ENCODE data around the gene RBM44. TPM values are rescaled to one million over a fixed set of nuclear protein-coding genes. Genes with fewer than 3 reads are reported as not detected.

Gene RBM44
- total RNA-seq, 2 experiments from 2014 or later: 2.8 to 2.9 TPM

GRCh38 chr2:237820421-237820820 is 21.8 kb downstream of the RBM44 start:
- TF ChIP-seq, protein P1, sequence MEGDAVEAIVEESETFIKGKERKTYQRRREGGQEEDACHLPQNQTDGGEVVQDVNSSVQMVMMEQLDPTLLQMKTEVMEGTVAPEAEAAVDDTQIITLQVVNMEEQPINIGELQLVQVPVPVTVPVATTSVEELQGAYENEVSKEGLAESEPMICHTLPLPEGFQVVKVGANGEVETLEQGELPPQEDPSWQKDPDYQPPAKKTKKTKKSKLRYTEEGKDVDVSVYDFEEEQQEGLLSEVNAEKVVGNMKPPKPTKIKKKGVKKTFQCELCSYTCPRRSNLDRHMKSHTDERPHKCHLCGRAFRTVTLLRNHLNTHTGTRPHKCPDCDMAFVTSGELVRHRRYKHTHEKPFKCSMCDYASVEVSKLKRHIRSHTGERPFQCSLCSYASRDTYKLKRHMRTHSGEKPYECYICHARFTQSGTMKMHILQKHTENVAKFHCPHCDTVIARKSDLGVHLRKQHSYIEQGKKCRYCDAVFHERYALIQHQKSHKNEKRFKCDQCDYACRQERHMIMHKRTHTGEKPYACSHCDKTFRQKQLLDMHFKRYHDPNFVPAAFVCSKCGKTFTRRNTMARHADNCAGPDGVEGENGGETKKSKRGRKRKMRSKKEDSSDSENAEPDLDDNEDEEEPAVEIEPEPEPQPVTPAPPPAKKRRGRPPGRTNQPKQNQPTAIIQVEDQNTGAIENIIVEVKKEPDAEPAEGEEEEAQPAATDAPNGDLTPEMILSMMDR (IDR thresholded peaks at IDR 0.05): no peak
- CTCF ChIA-PET: no interaction called here
- H3K4me3 Mint-ChIP-seq: no peak overlapping the region

GRCh38 chr2:237823544-237823943 is 25.0 kb downstream of the RBM44 start:
- H3K27ac Mint-ChIP-seq: no peak overlapping the region
- H3K4me1 Mint-ChIP-seq (ENCODE audit: low read depth): no peaks in the 10 kb centered on the region
- TF ChIP-seq, protein P1 (IDR thresholded peaks at IDR 0.05): no peak
- no peaks in the 10 kb centered on the region for H3K36me3 ChIP-seq (ENCODE audit: insufficient read depth, low read length)
- no peak overlapping the region for H3K4me3 Mint-ChIP-seq
- DNase-seq (no peak), ATAC-seq (ENCODE audit: poor library complexity) (no peak)
- no peak overlapping the region for H3K4me3 ChIP-seq (ENCODE audit: low read length)
- H3K27me3 Mint-ChIP-seq: no peaks in the 10 kb centered on the region
- intact Hi-C loops (cut with DNase I, micrococcal nuclease): no loop called here
- no peaks in the 10 kb centered on the region for H3K4me1 ChIP-seq (ENCODE audit: insufficient read depth, low read length)
- H3K36me3 Mint-ChIP-seq (ENCODE audit: low read depth): no peaks in the 10 kb centered on the region
- POLR2A ChIA-PET: no interaction called here
- no peaks in the 10 kb centered on the region for H3K9me3 Mint-ChIP-seq
- H3K27me3 ChIP-seq (ENCODE audit: control insufficient read depth in 1 of 2, insufficient read depth in 2 of 2, low read length in 2 of 2): no peaks in the 10 kb centered on the region
- H3K9me3 ChIP-seq (ENCODE audit: control insufficient read depth in 1 of 2, insufficient read depth in 1 of 2, low read length in 2 of 2): no peaks in the 10 kb centered on the region
- no peak overlapping the region for H3K27ac ChIP-seq (ENCODE audit: low read depth in 1 of 2, low read length in 2 of 2)
- CTCF ChIA-PET: no interaction called here

More at GRCh38 chr2:237820421-237820820, 21.8 kb downstream of the RBM44 start:
- Histone ChIP-seq H3K9me3 (ENCODE audit: control insufficient read depth in 1 of 2, insufficient read depth in 1 of 2, low read length in 2 of 2) (no peaks in the 10 kb centered on the region), H3K4me1 (ENCODE audit: insufficient read depth, low read length) (no peaks in the 10 kb centered on the region), H3K27ac (ENCODE audit: low read depth in 1 of 2, low read length in 2 of 2) (no peak overlapping the region), H3K36me3 (ENCODE audit: insufficient read depth, low read length) (no peaks in the 10 kb centered on the region), H3K4me3 (ENCODE audit: low read length) (no peak overlapping the region), H3K27me3 (ENCODE audit: control insufficient read depth in 1 of 2, insufficient read depth in 2 of 2, low read length in 2 of 2) (no peaks in the 10 kb centered on the region)
- intact Hi-C loops (cut with DNase I, micrococcal nuclease): no loop called here
- POLR2A ChIA-PET: no interaction called here
- H3K36me3 Mint-ChIP-seq (ENCODE audit: low read depth): no peaks in the 10 kb centered on the region
- peaks cover 5% of the 10 kb centered on the region for H3K4me1 Mint-ChIP-seq (ENCODE audit: low read depth)
- ATAC-seq (ENCODE audit: poor library complexity) (no peak), DNase-seq (no peak)
- no peaks in the 10 kb centered on the region for H3K9me3 Mint-ChIP-seq
- H3K27me3 Mint-ChIP-seq: no peaks in the 10 kb centered on the region
- H3K27ac Mint-ChIP-seq: no peak overlapping the region

GRCh38 chr2:237824085-237824484 is 25.5 kb downstream of the RBM44 start:
- no peaks in the 10 kb centered on the region for H3K9me3 ChIP-seq (ENCODE audit: control insufficient read depth in 1 of 2, insufficient read depth in 1 of 2, low read length in 2 of 2)
- no peak overlapping the region for H3K4me3 Mint-ChIP-seq
- no peak overlapping the region for H3K4me3 ChIP-seq (ENCODE audit: low read length)
- no peaks in the 10 kb centered on the region for H3K4me1 ChIP-seq (ENCODE audit: insufficient read depth, low read length)
- DNase-seq (no peak), ATAC-seq (ENCODE audit: poor library complexity) (no peak)
- H3K27me3 ChIP-seq (ENCODE audit: control insufficient read depth in 1 of 2, insufficient read depth in 2 of 2, low read length in 2 of 2): no peaks in the 10 kb centered on the region
- no peak overlapping the region for H3K27ac ChIP-seq (ENCODE audit: low read depth in 1 of 2, low read length in 2 of 2)
- H3K4me1 Mint-ChIP-seq (ENCODE audit: low read depth): no peaks in the 10 kb centered on the region
- ChIA-PET CTCF (no interaction called here), POLR2A (interaction anchor here (0.5 kb wide), 1 partner anchor 10 kb away, joined by 3 read pairs; no protein-coding TSS in a partner anchor)
- H3K9me3 Mint-ChIP-seq: no peaks in the 10 kb centered on the region
- intact Hi-C loops (cut with DNase I, micrococcal nuclease): no loop called here
- no peaks in the 10 kb centered on the region for H3K36me3 ChIP-seq (ENCODE audit: insufficient read depth, low read length)
- H3K27me3 Mint-ChIP-seq: no peaks in the 10 kb centered on the region
- no peaks in the 10 kb centered on the region for H3K36me3 Mint-ChIP-seq (ENCODE audit: low read depth)
- TF ChIP-seq, protein P1 (IDR thresholded peaks at IDR 0.05): no peak
- no peak overlapping the region for H3K27ac Mint-ChIP-seq
